AG10803 (cell line): Measurements from ENCODE around the gene DCST2.
"Not testable (repeated sequence)": the region's sequence is repeated elsewhere in the genome, so short reads cannot be mapped to it uniquely, and the experiment has no call there.

Experiments used
- DNase-seq: peaks from one replicate; pipeline ENCODE4 v3.0.0; 2010; ENCODE audit warnings: low read depth
- H3K4me3 ChIP-seq: 2 replicates; pipeline ENCODE4 v1.5.1; 2011; ENCODE audit warnings: mild to moderate bottlenecking, low read length, control low read depth
- CTCF ChIP-seq: conservative IDR thresholded peaks from 2 replicates; pipeline ENCODE4 v1.5.1; 2011; ENCODE audit warnings: mild to moderate bottlenecking, low read length, control low read depth, inconsistent platforms

Gene DCST2

GRCh38 chr1:154989195-154989860 lies 44.3 kb downstream of the DCST2 start:
- H3K4me3 ChIP-seq = no peak overlapping the region
- TF ChIP-seq CTCF = no peak
- DNase-seq = no peak

- DNase-seq = no peak
- no peak for TF ChIP-seq CTCF
- no peak overlapping the region for H3K4me3 ChIP-seq
Observed at GRCh38 chr1:154988058-154988954, 45.3 kb downstream of the DCST2 start.

GRCh38 chr1:154987326-154987725 lies 46.3 kb downstream of the DCST2 start:
- H3K4me3 ChIP-seq = no peak overlapping the region
- DNase-seq = no peak

GRCh38 chr1:154986736-154987135 lies 46.8 kb downstream of the DCST2 start:
- H3K4me3 ChIP-seq, DNase-seq: not testable (repeated sequence)

More at GRCh38 chr1:154987326-154987725, 46.3 kb downstream of the DCST2 start:
- no peak for TF ChIP-seq CTCF

- DNase-seq = no peak
- H3K4me3 ChIP-seq = peak overlapping the region; percentile 96
- no peak for TF ChIP-seq CTCF
Observed at GRCh38 chr1:154983776-154984466, 49.7 kb downstream of the DCST2 start.

GRCh38 chr1:154982897-154983648 lies 50.5 kb downstream of the DCST2 start, which contains the start of gene FLAD1:
TSS of gene FLAD1 (plus strand) at chr1:154983344. CDS start at chr1:154983695, 351 bp downstream.
- peak within 1 kb of the TSS; percentile 96 for H3K4me3 ChIP-seq
- no peak for TF ChIP-seq CTCF
- DNase-seq = peak; percentile 100

- DNase-seq = no peak
- TF ChIP-seq CTCF = no peak
- peak overlapping the region; percentile 62 for H3K4me3 ChIP-seq
Observed at GRCh38 chr1:154982341-154982740, 51.2 kb downstream of the DCST2 start.
